ENCODE data around the gene ZDHHC21. TPM values are rescaled to one million over a fixed set of nuclear protein-coding genes. Genes with fewer than 3 reads are reported as not detected.
"Not testable (repeated sequence)": the region's sequence is repeated elsewhere in the genome, so short reads cannot be mapped to it uniquely, and the experiment has no call there.

Gene ZDHHC21
- total RNA-seq, 8 experiments from 2014 or later = 5.3 to 17.1 (median 11.2) TPM

GRCh38 chr9:14670718-14671117 is 22.5 kb downstream of the ZDHHC21 start:
- H3K4me1 ChIP-seq (replicated peaks in 1 of 2) = no peaks in the 10 kb centered on the region
- H3K27ac ChIP-seq = no peak overlapping the region
- H3K4me3 ChIP-seq = no peak overlapping the region
- 14 to 100% (median 50%) methylated on average over 1 of the region's 1 CpG; no CpG with 5 or more reads in 1 of the 10 experiments for WGBS, 10 experiments
- in situ Hi-C loops (cut with MboI; ENCODE audit: low pct_unique_long_range_greater_than_20kb in 2 of 9, low sequenced_read_pairs in 9 of 9, unreplicated experiment in 9 of 9) = no loop called here
- ATAC-seq (replicated peaks in 6 of 8) = no peak

DNA sequence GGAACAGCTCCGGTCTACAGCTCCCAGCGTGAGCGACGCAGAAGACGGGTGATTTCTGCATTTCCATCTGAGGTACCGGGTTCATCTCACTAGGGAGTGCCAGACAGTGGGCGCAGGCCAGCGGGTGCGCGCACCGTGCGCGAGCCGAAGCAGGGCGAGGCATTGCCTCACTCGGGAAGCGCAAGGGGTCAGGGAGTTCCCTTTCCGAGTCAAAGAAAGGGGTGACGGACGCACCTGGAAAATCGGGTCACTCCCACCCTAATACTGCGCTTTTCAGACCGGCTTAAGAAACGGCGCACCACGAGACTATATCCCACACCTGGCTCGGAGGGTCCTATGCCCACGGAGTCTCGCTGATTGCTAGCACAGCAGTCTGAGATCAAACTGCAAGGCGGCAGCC is 29.2 kb downstream of the ZDHHC21 start:
- H3K27ac ChIP-seq; in situ Hi-C loops (cut with MboI; ENCODE audit: low pct_unique_long_range_greater_than_20kb in 2 of 9, low sequenced_read_pairs in 9 of 9, unreplicated experiment in 9 of 9); ATAC-seq (replicated peaks in 6 of 8); H3K4me1 ChIP-seq (replicated peaks in 1 of 2); H3K4me3 ChIP-seq: not testable (repeated sequence)
- 86 to 100% methylated on average over 1 of the region's 30 CpGs; no CpG with 5 or more reads in 8 of the 10 experiments for WGBS, 10 experiments

DNA sequence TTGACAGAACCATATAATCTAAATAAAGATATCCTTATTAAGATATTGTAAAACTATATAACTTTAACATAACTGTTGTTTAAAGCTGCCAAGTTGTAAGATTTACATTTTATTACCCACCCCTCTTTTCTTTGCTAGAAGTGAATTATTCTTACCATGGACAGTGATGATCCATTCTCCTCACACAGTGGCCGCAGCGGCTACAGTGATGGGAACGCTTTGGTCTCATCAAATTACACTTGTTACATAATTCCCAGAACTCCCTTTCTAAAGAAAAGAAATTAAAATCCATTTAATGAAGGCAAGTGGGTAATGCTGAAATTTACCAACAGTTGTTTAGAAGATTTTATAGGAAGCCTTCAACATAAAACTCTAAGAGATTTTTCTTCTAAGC is 31.2 kb downstream of the ZDHHC21 start:
- no peak for ATAC-seq (replicated peaks in 6 of 8)
- Histone ChIP-seq H3K27ac (no peak overlapping the region), H3K4me3 (no peak overlapping the region), H3K4me1 (replicated peaks in 1 of 2) (no peaks in the 10 kb centered on the region)
- WGBS, 10 experiments = 88 to 96% (median 92%) methylated on average over 3 of the region's 3 CpGs; no CpG with 5 or more reads in 3 of the 10 experiments
- in situ Hi-C loops (cut with MboI; ENCODE audit: low pct_unique_long_range_greater_than_20kb in 2 of 9, low sequenced_read_pairs in 9 of 9, unreplicated experiment in 9 of 9) = no loop called here

GRCh38 chr9:14661421-14662059 is 31.7 kb downstream of the ZDHHC21 start:
- Histone ChIP-seq H3K4me3 (no peak overlapping the region), H3K4me1 (replicated peaks in 1 of 2) (no peaks in the 10 kb centered on the region), H3K27ac (no peak overlapping the region)
- WGBS, 10 experiments = 28 to 100% (median 88%) methylated on average over 1 to 3 of the region's 3 CpGs
- peak in 3 of 8 experiments; percentile 40 to 60 (median 45) for ATAC-seq (replicated peaks in 6 of 8)
- in situ Hi-C loops (cut with MboI; ENCODE audit: low pct_unique_long_range_greater_than_20kb in 2 of 9, low sequenced_read_pairs in 9 of 9, unreplicated experiment in 9 of 9) = no loop called here

GRCh38 chr9:14660721-14661120 is 32.5 kb downstream of the ZDHHC21 start:
- in situ Hi-C loops (cut with MboI; ENCODE audit: low pct_unique_long_range_greater_than_20kb in 2 of 9, low sequenced_read_pairs in 9 of 9, unreplicated experiment in 9 of 9) = no loop called here
- ATAC-seq (replicated peaks in 6 of 8) = no peak
- no peaks in the 10 kb centered on the region for H3K4me1 ChIP-seq (replicated peaks in 1 of 2)
- H3K27ac ChIP-seq = no peak overlapping the region
- no peak overlapping the region for H3K4me3 ChIP-seq
- WGBS, 10 experiments = 87 to 97% (median 93%) methylated on average over 4 to 5 of the region's 5 CpGs

DNA sequence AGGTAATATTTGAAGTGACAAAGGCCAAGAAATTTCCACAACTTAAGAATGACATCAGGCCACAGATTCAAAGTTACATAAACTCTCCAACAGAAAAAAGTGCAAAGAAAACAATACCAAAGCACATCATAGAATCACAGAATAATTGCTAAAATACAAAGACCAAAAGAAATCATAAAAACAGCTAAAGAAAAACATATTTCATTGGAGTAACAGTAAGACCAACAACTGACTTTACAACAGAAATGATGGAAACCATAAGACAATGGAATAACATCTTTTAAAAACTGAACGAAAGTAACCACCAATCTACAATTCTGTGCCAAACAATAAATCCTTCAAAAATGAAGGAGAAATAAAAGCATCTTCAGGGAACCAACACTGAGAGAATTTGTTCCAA is 38.3 kb downstream of the ZDHHC21 start:
- WGBS, 10 experiments = 88 to 100% (median 96%) methylated on average over 1 of the region's 1 CpG
- no peak overlapping the region for H3K27ac ChIP-seq
- H3K4me1 ChIP-seq (replicated peaks in 1 of 2) = no peaks in the 10 kb centered on the region
- in situ Hi-C loops (cut with MboI; ENCODE audit: low pct_unique_long_range_greater_than_20kb in 2 of 9, low sequenced_read_pairs in 9 of 9, unreplicated experiment in 9 of 9) = no loop called here
- no peak for ATAC-seq (replicated peaks in 6 of 8)
- no peak overlapping the region for H3K4me3 ChIP-seq

- ATAC-seq (replicated peaks in 6 of 8) = no peak
- in situ Hi-C loops (cut with MboI; ENCODE audit: low pct_unique_long_range_greater_than_20kb in 2 of 9, low sequenced_read_pairs in 9 of 9, unreplicated experiment in 9 of 9) = no loop called here
- Histone ChIP-seq H3K27ac (no peak overlapping the region), H3K4me3 (no peak overlapping the region), H3K4me1 (replicated peaks in 1 of 2) (no peaks in the 10 kb centered on the region)
- WGBS, 10 experiments = 60 to 100% (median 88%) methylated on average over 1 of the region's 1 CpG; no CpG with 5 or more reads in 2 of the 10 experiments
These were observed 39.7 kb downstream of the ZDHHC21 start for GRCh38 chr9:14653511-14653910.

GRCh38 chr9:14652729-14653377 is 40.4 kb downstream of the ZDHHC21 start:
- WGBS, 10 experiments = 40 to 90% (median 49%) methylated on average over 1 to 4 of the region's 4 CpGs; no CpG with 5 or more reads in 1 of the 10 experiments
- H3K4me3 ChIP-seq = no peak overlapping the region
- H3K4me1 ChIP-seq (replicated peaks in 1 of 2) = no peaks in the 10 kb centered on the region
- in situ Hi-C loops (cut with MboI; ENCODE audit: low pct_unique_long_range_greater_than_20kb in 2 of 9, low sequenced_read_pairs in 9 of 9, unreplicated experiment in 9 of 9) = no loop called here
- ATAC-seq (replicated peaks in 6 of 8) = peak in 3 of 8 experiments; percentile 45 to 73 (median 65)
- H3K27ac ChIP-seq = no peak overlapping the region

DNA sequence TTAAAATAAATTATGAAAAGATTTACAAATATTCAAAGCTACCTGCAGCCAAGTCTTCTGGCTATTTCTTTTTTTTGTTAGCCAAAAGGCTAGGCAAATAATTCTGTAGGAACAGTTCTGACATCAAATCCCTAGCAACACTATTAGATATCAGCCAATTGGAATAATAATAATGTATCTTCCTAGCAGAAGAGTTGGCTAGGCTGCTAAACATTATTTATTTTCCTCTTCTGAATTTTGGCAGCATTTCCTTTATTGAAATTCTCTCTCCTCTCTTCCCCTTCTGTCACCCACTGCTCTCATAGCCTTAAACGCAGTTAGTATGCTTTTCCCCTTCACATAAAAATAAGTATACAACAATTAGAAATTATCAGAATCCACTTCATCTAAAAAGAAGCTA is 42.6 kb downstream of the ZDHHC21 start:
- Histone ChIP-seq H3K4me1 (replicated peaks in 1 of 2) (no peaks in the 10 kb centered on the region), H3K27ac (no peak overlapping the region), H3K4me3 (no peak overlapping the region)
- WGBS, 10 experiments = 50 to 100% (median 92%) methylated on average over 1 of the region's 1 CpG; no CpG with 5 or more reads in 2 of the 10 experiments
- in situ Hi-C loops (cut with MboI; ENCODE audit: low pct_unique_long_range_greater_than_20kb in 2 of 9, low sequenced_read_pairs in 9 of 9, unreplicated experiment in 9 of 9) = no loop called here
- ATAC-seq (replicated peaks in 6 of 8) = no peak

DNA sequence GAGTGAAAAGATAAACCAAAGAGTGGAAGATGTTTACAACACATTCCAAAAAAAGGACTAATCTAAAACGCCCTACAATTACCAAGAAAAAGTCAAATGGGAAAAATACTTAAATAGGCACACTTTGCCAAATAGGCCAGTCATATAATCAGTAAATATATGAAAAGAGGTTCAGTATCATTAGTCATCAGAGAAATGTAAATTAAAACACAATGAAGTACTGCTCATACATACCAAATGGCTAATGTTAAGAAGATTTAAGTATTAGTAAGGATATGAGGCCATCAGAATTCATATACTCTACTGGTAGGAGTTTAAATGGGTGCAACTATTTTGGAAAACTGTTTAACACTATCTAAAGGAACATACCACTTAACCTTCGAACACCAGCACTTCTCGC is 47.6 kb downstream of the ZDHHC21 start:
- no peak overlapping the region for H3K27ac ChIP-seq
- no peak for ATAC-seq (replicated peaks in 6 of 8)
- WGBS, 10 experiments = 71 to 100% (median 89%) methylated on average over 1 to 3 of the region's 3 CpGs
- no peaks in the 10 kb centered on the region for H3K4me1 ChIP-seq (replicated peaks in 1 of 2)
- in situ Hi-C loops (cut with MboI; ENCODE audit: low pct_unique_long_range_greater_than_20kb in 2 of 9, low sequenced_read_pairs in 9 of 9, unreplicated experiment in 9 of 9) = loop anchor here in 2 of 9 experiments (25.0 kb wide), 1 partner anchor 183 kb away; no protein-coding TSS in a partner anchor
- no peak overlapping the region for H3K4me3 ChIP-seq

GRCh38 chr9:14640967-14641366 is 52.3 kb downstream of the ZDHHC21 start:
- WGBS, 10 experiments = 38 to 100% (median 100%) methylated on average over 1 of the region's 1 CpG; no CpG with 5 or more reads in 3 of the 10 experiments

DNA sequence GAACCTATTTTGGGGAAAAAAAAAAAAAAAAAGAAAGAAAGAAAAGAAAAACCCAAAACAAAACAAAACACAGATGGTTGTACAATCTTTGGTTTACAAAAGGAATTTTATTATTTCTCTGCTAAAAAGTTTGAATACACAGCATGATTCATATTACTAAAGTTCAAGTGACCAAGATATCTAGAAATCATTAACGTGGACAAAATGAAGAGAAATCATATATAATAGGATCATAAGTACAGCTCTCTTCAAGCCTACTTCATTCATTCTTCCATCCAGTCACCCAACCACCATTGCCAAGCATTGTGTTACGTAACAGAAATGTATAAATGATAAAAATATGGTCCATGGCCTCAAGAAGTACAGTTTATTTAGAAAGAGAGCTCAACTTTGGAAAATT is 52.9 kb downstream of the ZDHHC21 start:
- no peak overlapping the region for H3K27ac ChIP-seq
- no peaks in the 10 kb centered on the region for H3K4me1 ChIP-seq (replicated peaks in 1 of 2)
- ATAC-seq (replicated peaks in 6 of 8) = no peak
- WGBS, 10 experiments = 58 to 100% (median 100%) methylated on average over 1 to 2 of the region's 2 CpGs; no CpG with 5 or more reads in 1 of the 10 experiments
- no peak overlapping the region for H3K4me3 ChIP-seq
- in situ Hi-C loops (cut with MboI; ENCODE audit: low pct_unique_long_range_greater_than_20kb in 2 of 9, low sequenced_read_pairs in 9 of 9, unreplicated experiment in 9 of 9) = loop anchor here in 2 of 9 experiments (25.0 kb wide), 1 partner anchor 178 kb away; no protein-coding TSS in a partner anchor

More at GRCh38 chr9:14640967-14641366, 52.3 kb downstream of the ZDHHC21 start:
- Histone ChIP-seq H3K4me1 (replicated peaks in 1 of 2) (no peaks in the 10 kb centered on the region), H3K27ac (no peak overlapping the region), H3K4me3 (no peak overlapping the region)
- ATAC-seq (replicated peaks in 6 of 8) = no peak
- in situ Hi-C loops (cut with MboI; ENCODE audit: low pct_unique_long_range_greater_than_20kb in 2 of 9, low sequenced_read_pairs in 9 of 9, unreplicated experiment in 9 of 9) = loop anchor here in 2 of 9 experiments (25.0 kb wide), 1 partner anchor 179 kb away; no protein-coding TSS in a partner anchor

- no peaks in the 10 kb centered on the region for H3K4me1 ChIP-seq (replicated peaks in 1 of 2)
- in situ Hi-C loops (cut with MboI; ENCODE audit: low pct_unique_long_range_greater_than_20kb in 2 of 9, low sequenced_read_pairs in 9 of 9, unreplicated experiment in 9 of 9) = loop anchor here in 2 of 9 experiments (25.0 kb wide), 1 partner anchor 172 kb away; no protein-coding TSS in a partner anchor
- WGBS, 10 experiments = 59 to 100% (median 100%) methylated on average over 2 to 4 of the region's 7 CpGs; no CpG with 5 or more reads in 6 of the 10 experiments
- no peak for ATAC-seq (replicated peaks in 6 of 8)
- no peak overlapping the region for H3K4me3 ChIP-seq
- H3K27ac ChIP-seq = no peak overlapping the region
These were observed 59.2 kb downstream of the ZDHHC21 start for GRCh38 chr9:14633906-14634565.
